HepG2 (cell line): ENCODE results near the gene C20orf204. TPM values are rescaled to one million over a fixed set of nuclear protein-coding genes. Genes with fewer than 3 reads are reported as not detected.

Experiments
- ELF1 ChIP-seq: sonication (generic); formaldehyde crosslinking; IDR thresholded peaks from 2 replicates; pipeline ENCODE4 v1.4.0; 2020; ENCODE audit warnings: missing genetic modification reagents
- KDM3A ChIP-seq: IDR thresholded peaks from 2 replicates; pipeline ENCODE4 v1.6.1; 2018; ENCODE audit warnings: low read depth, missing compliant biosample characterization
- KDM5A ChIP-seq: fragments of 200-600 bp; sonication (generic); IDR thresholded peaks from 2 replicates; pipeline ENCODE4 v1.7.0; 2018; ENCODE audit warnings: antibody characterized with exemption, mild to moderate bottlenecking, low read length, borderline replicate concordance
- MEIS1 ChIP-seq: sonication (generic); formaldehyde crosslinking; IDR thresholded peaks from 2 replicates; pipeline ENCODE4 v1.9.0; 2021; ENCODE audit warnings: mild to moderate bottlenecking, missing genetic modification reagents, moderate library complexity, borderline replicate concordance
- NFKB2 ChIP-seq: sonication (generic); formaldehyde crosslinking; IDR thresholded peaks from 2 replicates; pipeline ENCODE4 v1.4.0; 2020; ENCODE audit warnings: missing genetic modification reagents, borderline replicate concordance
- SIN3B ChIP-seq: fragments of 150-350 bp; IDR thresholded peaks from 2 replicates; pipeline ENCODE4 v1.6.1; 2014; ENCODE audit warnings: low read length
- ZNF772 ChIP-seq: sonication (generic); formaldehyde crosslinking; IDR thresholded peaks from 2 replicates; pipeline ENCODE4 v1.5.0; 2020; ENCODE audit warnings: mild to moderate bottlenecking, missing genetic modification reagents
- polyA plus RNA-seq, 8 experiments: library from polyadenylated mRNA; depleted of rRNA in 3 of 8; stranded (reverse) in 7 of 8; unstranded in 1 of 8; fragments of >200 nt; fragmentation: Illumina TruSeq in 4 of 8; extraction: Trizol in 4 of 8; gene quantifications; 2 replicates each; pipeline versions ENCODE4 v1.2.1 to v1.2.3, GENCODE V29; 2011 to 2016; ENCODE audit warnings: low read depth in 4 of 8, missing spikeins in 1 of 8, mixed read lengths in 1 of 8; ENCODE audit not compliant: insufficient read depth in 1 of 8
- total RNA-seq, 5 experiments: library from RNA; depleted of rRNA; stranded (reverse); fragments of >200 nt; fragmentation: Illumina TruSeq; extraction: Trizol; gene quantifications; 2 replicates each; pipeline ENCODE4 v1.2.3, GENCODE V29; 2016; ENCODE audit warnings: low read depth in 1 of 5
- TF ChIP-seq, protein P1 (sequence below), 2 experiments: fragments of 450-650 bp in 1 of 2; sonication (generic) in 1 of 2; formaldehyde crosslinking in 1 of 2; IDR thresholded peaks; 2 replicates each; pipeline versions ENCODE4 v1.6.1 to v1.8.0; 2016 to 2022; ENCODE audit warnings: antibody characterized with exemption in 1 of 2, mild to moderate bottlenecking in 1 of 2, missing genetic modification reagents in 1 of 2
- TF ChIP-seq, protein P2 (sequence below): IDR thresholded peaks from 2 replicates; pipeline ENCODE4 v1.6.1; 2016; ENCODE audit warnings: low read depth, borderline replicate concordance
- TF ChIP-seq, protein P3 (sequence below): sonication (generic); formaldehyde crosslinking; IDR thresholded peaks from 2 replicates; pipeline ENCODE4 v1.5.0; 2020; ENCODE audit warnings: mild to moderate bottlenecking, missing genetic modification reagents, borderline replicate concordance

C20orf204 gene
- total and polyA plus RNA-seq, 2 of the 13 experiments (the other 11 are each of a cell fraction or from before 2014, with no cell fraction given): 22.1 to 80.0 TPM

DNA sequence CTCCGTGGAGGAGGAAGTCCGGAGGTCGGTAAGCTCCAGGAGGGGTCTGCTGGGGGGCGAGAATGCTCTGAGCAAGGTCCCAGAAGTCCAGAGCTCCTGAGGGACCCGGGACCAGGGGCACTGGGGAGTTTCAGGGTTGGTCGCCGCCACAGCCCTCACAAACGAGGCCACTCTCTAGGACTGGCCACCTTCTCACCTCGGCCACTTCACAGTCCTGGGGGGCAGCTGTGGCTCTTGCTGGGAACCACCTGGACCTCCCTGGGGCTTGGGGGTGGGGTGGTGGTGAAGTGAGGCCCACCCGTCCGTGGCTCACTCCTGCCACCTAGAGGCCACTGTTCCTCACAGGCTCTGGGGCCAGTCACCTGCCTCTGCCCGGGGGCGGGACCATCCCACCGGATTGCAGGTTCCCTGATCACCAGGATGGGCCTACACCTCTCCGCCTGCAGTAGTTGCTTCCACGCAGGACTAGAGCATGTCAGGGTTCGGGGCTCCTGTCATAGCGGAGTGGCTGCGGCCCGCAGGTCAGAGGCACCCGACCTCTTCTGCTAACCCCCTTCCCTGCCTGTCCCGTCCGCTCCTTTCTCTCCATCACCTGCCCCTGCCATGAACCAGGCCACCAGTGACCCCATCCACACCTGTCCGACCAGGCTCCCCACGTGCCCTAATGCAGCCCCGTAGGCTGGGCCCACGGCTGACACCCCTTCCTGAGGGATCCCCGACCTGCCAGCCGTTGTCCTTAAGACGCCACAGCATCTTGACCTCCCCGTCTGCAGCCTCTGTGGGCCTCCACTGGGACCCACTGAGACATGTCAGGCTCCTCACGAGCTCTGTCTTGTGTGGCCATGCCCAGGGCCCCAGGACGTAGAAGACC, 21.9 kb downstream of the C20orf204 start (continued):
- TF ChIP-seq, protein P1, sequence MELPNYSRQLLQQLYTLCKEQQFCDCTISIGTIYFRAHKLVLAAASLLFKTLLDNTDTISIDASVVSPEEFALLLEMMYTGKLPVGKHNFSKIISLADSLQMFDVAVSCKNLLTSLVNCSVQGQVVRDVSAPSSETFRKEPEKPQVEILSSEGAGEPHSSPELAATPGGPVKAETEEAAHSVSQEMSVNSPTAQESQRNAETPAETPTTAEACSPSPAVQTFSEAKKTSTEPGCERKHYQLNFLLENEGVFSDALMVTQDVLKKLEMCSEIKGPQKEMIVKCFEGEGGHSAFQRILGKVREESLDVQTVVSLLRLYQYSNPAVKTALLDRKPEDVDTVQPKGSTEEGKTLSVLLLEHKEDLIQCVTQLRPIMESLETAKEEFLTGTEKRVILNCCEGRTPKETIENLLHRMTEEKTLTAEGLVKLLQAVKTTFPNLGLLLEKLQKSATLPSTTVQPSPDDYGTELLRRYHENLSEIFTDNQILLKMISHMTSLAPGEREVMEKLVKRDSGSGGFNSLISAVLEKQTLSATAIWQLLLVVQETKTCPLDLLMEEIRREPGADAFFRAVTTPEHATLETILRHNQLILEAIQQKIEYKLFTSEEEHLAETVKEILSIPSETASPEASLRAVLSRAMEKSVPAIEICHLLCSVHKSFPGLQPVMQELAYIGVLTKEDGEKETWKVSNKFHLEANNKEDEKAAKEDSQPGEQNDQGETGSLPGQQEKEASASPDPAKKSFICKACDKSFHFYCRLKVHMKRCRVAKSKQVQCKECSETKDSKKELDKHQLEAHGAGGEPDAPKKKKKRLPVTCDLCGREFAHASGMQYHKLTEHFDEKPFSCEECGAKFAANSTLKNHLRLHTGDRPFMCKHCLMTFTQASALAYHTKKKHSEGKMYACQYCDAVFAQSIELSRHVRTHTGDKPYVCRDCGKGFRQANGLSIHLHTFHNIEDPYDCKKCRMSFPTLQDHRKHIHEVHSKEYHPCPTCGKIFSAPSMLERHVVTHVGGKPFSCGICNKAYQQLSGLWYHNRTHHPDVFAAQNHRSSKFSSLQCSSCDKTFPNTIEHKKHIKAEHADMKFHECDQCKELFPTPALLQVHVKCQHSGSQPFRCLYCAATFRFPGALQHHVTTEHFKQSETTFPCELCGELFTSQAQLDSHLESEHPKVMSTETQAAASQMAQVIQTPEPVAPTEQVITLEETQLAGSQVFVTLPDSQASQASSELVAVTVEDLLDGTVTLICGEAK (IDR thresholded peaks at IDR 0.05): no peak
- TF ChIP-seq, protein P1 (CRISPR knock-in tag; IDR thresholded peaks at IDR 0.05): no peak
- TF ChIP-seq ELF1 (CRISPR knock-in tag): no peak
- peak; percentile 5; the same call in 1 of the 2 replicates for TF ChIP-seq MEIS1
- TF ChIP-seq KDM5A: no peak
- TF ChIP-seq, protein P2, sequence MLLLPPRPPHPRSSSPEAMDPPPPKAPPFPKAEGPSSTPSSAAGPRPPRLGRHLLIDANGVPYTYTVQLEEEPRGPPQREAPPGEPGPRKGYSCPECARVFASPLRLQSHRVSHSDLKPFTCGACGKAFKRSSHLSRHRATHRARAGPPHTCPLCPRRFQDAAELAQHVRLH (CRISPR knock-in tag): peak; percentile 27; the same call in 1 of the 2 replicates
- TF ChIP-seq KDM3A: peak; percentile 99
- peak; percentile 75; the same call in 1 of the 2 replicates for TF ChIP-seq ZNF772 (CRISPR knock-in tag)
- TF ChIP-seq SIN3B: peak; percentile 60; the same call in 1 of the 2 replicates
- TF ChIP-seq, protein P3, sequence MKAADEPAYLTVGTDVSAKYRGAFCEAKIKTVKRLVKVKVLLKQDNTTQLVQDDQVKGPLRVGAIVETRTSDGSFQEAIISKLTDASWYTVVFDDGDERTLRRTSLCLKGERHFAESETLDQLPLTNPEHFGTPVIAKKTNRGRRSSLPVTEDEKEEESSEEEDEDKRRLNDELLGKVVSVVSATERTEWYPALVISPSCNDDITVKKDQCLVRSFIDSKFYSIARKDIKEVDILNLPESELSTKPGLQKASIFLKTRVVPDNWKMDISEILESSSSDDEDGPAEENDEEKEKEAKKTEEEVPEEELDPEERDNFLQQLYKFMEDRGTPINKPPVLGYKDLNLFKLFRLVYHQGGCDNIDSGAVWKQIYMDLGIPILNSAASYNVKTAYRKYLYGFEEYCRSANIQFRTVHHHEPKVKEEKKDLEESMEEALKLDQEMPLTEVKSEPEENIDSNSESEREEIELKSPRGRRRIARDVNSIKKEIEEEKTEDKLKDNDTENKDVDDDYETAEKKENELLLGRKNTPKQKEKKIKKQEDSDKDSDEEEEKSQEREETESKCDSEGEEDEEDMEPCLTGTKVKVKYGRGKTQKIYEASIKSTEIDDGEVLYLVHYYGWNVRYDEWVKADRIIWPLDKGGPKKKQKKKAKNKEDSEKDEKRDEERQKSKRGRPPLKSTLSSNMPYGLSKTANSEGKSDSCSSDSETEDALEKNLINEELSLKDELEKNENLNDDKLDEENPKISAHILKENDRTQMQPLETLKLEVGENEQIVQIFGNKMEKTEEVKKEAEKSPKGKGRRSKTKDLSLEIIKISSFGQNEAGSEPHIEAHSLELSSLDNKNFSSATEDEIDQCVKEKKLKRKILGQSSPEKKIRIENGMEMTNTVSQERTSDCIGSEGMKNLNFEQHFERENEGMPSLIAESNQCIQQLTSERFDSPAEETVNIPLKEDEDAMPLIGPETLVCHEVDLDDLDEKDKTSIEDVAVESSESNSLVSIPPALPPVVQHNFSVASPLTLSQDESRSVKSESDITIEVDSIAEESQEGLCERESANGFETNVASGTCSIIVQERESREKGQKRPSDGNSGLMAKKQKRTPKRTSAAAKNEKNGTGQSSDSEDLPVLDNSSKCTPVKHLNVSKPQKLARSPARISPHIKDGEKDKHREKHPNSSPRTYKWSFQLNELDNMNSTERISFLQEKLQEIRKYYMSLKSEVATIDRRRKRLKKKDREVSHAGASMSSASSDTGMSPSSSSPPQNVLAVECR (CRISPR knock-in tag): peak; percentile 31; the same call in 1 of the 2 replicates
- peak; percentile 88; the same call in 1 of the 2 replicates for TF ChIP-seq NFKB2 (CRISPR knock-in tag)
